Measurements from ENCODE around the gene MFSD6. TPM values are rescaled to one million over a fixed set of nuclear protein-coding genes. Genes with fewer than 3 reads are reported as not detected.
"Not testable (repeated sequence)": the region's sequence is repeated elsewhere in the genome, so short reads cannot be mapped to it uniquely, and the experiment has no call there.

MFSD6 gene
- total and polyA plus RNA-seq, 2 donors from 2014 or later: 12.3 to 33.9 TPM

- TF ChIP-seq CTCF (IDR thresholded peaks at IDR 0.05; ENCODE audit: borderline replicate concordance, extremely low read depth, insufficient read depth): no peak
- H3K36me3 ChIP-seq (ENCODE audit: control insufficient read depth in 2 of 3, insufficient read depth in 3 of 3, low read length in 3 of 3): no peaks in the 10 kb centered on the region
- no peak overlapping the region for H3K9ac ChIP-seq (ENCODE audit: low read length in 3 of 3)
- H3K9me3 ChIP-seq (ENCODE audit: control insufficient read depth in 2 of 3, insufficient read depth in 1 of 3, low read length in 3 of 3): no peaks in the 10 kb centered on the region
- H3K4me1 ChIP-seq (ENCODE audit: control insufficient read depth in 2 of 3, insufficient read depth in 2 of 3, low read depth in 1 of 3, low read length in 3 of 3): no peaks in the 10 kb centered on the region
- no peak overlapping the region for H3K4me3 ChIP-seq (ENCODE audit: low read length in 3 of 3)
- no peak overlapping the region for H3K27ac ChIP-seq (ENCODE audit: low read depth in 2 of 2, low read length in 2 of 2)
- H3K27me3 ChIP-seq (ENCODE audit: control insufficient read depth, insufficient read depth, low read length): no peaks in the 10 kb centered on the region
- no peak for DNase-seq
- intact Hi-C loops (cut with DNase I): no loop called here
- no peak for FAIRE-seq
These were observed 12.6 kb downstream of the MFSD6 start for GRCh38 chr2:190420801-190421200.

- no peak overlapping the region for H3K4me3 ChIP-seq (ENCODE audit: low read length in 3 of 3)
- no peak for FAIRE-seq
These were observed 17.2 kb downstream of the MFSD6 start for GRCh38 chr2:190425221-190425866.

GRCh38 chr2:190425883-190426658, 17.9 kb downstream of the MFSD6 start:
- Histone ChIP-seq H3K4me3 (ENCODE audit: low read length in 3 of 3) (no peak overlapping the region), H3K27ac (ENCODE audit: low read depth in 2 of 2, low read length in 2 of 2) (no peak overlapping the region), H3K4me1 (ENCODE audit: control insufficient read depth in 2 of 3, insufficient read depth in 2 of 3, low read depth in 1 of 3, low read length in 3 of 3) (no peaks in the 10 kb centered on the region), H3K27me3 (ENCODE audit: control insufficient read depth, insufficient read depth, low read length) (no peaks in the 10 kb centered on the region), H3K36me3 (ENCODE audit: control insufficient read depth in 2 of 3, insufficient read depth in 3 of 3, low read length in 3 of 3) (no peaks in the 10 kb centered on the region), H3K9ac (ENCODE audit: low read length in 3 of 3) (no peak overlapping the region), H3K9me3 (ENCODE audit: control insufficient read depth in 2 of 3, insufficient read depth in 1 of 3, low read length in 3 of 3) (no peaks in the 10 kb centered on the region)
- no peak for TF ChIP-seq CTCF (IDR thresholded peaks at IDR 0.05; ENCODE audit: borderline replicate concordance, extremely low read depth, insufficient read depth)
- DNase-seq (no peak), FAIRE-seq (no peak)
- intact Hi-C loops (cut with DNase I): no loop called here

More at GRCh38 chr2:190425221-190425866, 17.2 kb downstream of the MFSD6 start:
- Histone ChIP-seq H3K9ac (ENCODE audit: low read length in 3 of 3) (no peak overlapping the region), H3K27me3 (ENCODE audit: control insufficient read depth, insufficient read depth, low read length) (no peaks in the 10 kb centered on the region), H3K27ac (ENCODE audit: low read depth in 2 of 2, low read length in 2 of 2) (no peak overlapping the region), H3K4me1 (ENCODE audit: control insufficient read depth in 2 of 3, insufficient read depth in 2 of 3, low read depth in 1 of 3, low read length in 3 of 3) (no peaks in the 10 kb centered on the region), H3K36me3 (ENCODE audit: control insufficient read depth in 2 of 3, insufficient read depth in 3 of 3, low read length in 3 of 3) (no peaks in the 10 kb centered on the region), H3K9me3 (ENCODE audit: control insufficient read depth in 2 of 3, insufficient read depth in 1 of 3, low read length in 3 of 3) (no peaks in the 10 kb centered on the region)
- TF ChIP-seq CTCF (IDR thresholded peaks at IDR 0.05; ENCODE audit: borderline replicate concordance, extremely low read depth, insufficient read depth): no peak
- no peak for DNase-seq
- intact Hi-C loops (cut with DNase I): no loop called here

- H3K9ac ChIP-seq (ENCODE audit: low read length in 3 of 3); H3K27me3 ChIP-seq (ENCODE audit: control insufficient read depth, insufficient read depth, low read length); H3K27ac ChIP-seq (ENCODE audit: low read depth in 2 of 2, low read length in 2 of 2); H3K4me3 ChIP-seq (ENCODE audit: low read length in 3 of 3); FAIRE-seq; DNase-seq; intact Hi-C loops (cut with DNase I); H3K9me3 ChIP-seq (ENCODE audit: control insufficient read depth in 2 of 3, insufficient read depth in 1 of 3, low read length in 3 of 3); H3K4me1 ChIP-seq (ENCODE audit: control insufficient read depth in 2 of 3, insufficient read depth in 2 of 3, low read depth in 1 of 3, low read length in 3 of 3); H3K36me3 ChIP-seq (ENCODE audit: control insufficient read depth in 2 of 3, insufficient read depth in 3 of 3, low read length in 3 of 3): not testable (repeated sequence)
These were observed 22.7 kb downstream of the MFSD6 start for GRCh38 chr2:190430866-190431265.
